Measurements from ENCODE around the gene STK17A.
"Not testable (repeated sequence)": the region's sequence is repeated elsewhere in the genome, so short reads cannot be mapped to it uniquely, and the experiment has no call there.

The STK17A gene

DNA sequence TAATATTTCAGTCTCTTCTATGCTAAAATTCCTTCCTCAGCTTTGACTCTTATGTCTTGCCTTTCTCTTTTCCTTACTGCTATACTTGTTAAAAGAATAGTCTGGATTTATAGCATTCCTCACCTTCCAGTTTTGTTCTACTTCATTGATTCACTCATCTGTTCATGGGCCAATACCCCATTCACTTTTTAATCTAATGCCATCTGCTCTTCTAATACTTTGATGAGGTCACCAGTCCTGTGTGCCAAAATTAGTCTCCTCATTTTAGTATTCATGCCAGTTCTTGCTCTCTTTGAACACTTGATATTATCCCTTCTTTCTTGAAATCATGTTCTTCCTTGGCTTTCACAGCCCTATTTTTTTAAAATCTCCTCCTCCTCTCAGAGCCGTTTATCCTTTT lies 19.3 kb downstream of the STK17A start:
- DNase-seq: no peak

DNA sequence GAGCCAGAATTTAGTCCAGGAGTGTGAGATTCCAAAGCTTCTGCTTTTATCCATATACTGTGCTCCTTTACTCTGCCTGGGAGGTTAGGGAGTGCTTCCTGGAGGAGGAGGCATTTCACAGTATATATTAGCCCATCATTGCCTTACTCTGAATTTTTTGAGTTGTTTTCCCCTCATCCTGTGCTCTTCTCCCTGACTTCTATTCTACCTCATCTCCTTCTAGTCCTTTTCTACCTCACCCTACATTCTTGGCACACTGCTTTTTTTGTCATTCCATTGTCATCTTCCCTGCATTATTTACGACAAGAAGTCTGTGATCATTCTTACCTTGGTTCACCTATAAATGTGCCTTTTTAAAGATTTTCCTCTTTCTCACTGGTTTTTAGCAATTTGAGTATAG lies 21.3 kb downstream of the STK17A start:
- no peak for DNase-seq

DNA sequence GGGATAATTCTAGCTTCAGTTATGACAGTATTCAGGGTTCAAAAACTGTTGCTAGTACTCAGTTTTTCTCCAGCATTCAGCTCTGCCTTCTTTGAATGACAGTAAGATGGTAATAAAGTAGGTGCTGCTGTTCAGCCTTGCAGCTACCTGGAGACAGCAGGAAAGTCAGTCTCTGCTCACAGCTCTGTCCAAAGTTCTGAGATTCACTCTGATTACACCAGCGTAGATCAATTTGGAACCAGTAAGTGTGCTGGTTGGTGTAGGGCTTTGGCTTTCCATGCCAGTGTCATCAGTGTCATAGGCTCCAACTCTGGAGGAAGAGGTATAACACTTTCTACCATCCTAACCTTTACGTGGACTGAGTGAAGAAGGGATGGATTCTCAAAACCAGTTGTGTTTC lies 26.2 kb downstream of the STK17A start:
- no peak for DNase-seq

DNA sequence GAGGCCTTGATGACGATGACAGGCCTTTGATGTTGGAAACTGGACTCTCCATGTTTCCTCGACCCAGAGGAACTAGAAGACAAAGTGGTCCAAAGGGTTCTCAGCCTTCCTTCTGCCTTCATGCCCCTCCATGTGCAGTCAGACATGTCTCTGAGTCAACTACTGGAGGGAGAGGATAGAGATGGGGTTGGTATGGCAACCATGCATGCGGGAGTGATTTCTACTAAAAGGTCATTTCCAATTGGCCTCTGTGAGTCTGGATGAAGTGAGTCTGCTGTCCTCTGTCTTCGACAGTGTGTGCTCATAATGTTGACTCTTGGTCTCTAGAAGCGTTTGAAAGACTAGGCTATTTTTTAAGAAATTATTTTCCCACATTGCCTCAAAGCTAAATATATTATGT lies 29.2 kb downstream of the STK17A start:
- no peak for DNase-seq

DNA sequence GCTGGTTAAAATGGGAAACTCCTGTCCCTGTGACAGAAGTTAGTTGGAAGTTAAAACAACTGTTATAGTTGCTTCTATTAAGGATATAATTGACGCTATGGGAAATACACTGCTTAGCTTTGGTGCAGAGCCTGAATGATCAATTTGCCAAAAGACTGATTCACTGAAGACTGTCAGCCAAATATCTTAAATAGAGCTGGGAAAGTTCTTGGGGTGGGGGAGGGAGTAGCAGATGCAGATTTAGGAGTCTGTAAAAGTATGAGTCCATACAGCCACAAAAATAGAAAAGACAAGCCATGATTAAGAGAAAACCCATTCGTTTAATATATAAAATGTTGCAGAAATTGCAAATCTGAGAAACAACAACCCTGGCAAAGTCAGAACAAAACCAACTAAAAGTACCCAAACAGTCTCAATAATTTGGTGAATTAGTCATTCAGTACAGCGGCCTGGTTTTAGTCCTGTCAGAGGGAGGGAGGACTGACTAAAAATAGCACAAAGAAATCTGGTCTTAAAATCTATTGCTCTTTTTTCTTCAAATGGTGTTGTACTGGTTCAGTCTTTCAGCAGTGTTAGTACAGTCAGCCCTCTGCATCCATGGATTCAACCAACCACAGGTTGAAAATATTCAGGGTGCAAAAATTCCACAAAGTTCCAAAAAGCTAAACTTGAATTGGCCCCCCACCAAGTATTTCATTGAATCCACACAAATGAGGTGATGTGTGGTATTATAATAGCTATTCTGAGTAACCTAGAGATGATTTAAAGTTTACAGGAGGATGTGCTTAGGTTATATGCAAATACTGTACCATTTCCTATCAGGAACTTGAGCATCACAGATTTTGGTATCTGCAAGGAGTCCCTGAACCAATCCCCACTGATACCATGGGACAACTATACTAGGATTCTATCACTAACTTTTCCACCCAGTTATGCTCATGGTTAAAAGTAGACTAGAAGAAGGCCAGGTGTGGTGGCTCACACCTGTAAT lies 30.0 kb downstream of the STK17A start:
- no peak for DNase-seq

DNA sequence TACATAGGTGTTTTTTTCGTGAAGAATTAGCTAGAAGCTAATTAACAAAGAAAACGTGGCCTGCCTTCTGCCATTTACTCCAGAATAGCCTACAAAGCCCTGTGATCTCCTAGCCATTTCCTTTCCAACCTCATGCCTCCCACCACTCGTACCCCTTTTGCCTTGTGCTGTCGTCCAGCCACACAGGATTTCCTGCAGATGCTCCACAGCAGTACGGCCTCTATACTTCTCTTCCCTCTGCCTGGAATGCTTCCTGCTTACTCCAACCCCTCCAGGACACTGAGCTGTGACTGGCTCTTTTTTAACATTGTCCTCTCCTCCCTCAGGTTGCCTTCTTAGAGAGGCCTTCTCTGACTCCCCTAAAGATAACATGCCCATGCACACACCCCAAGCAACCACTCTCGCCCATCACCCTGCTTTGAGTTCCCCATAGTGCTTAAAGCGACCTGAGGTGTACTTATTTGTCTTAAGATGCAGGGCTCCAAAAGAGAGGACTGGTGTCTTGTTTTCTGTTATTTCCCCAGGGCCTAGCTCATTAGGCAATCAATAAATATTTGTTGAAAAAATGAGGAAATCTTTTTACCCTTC lies 32.7 kb downstream of the STK17A start:
- DNase-seq: no peak

DNA sequence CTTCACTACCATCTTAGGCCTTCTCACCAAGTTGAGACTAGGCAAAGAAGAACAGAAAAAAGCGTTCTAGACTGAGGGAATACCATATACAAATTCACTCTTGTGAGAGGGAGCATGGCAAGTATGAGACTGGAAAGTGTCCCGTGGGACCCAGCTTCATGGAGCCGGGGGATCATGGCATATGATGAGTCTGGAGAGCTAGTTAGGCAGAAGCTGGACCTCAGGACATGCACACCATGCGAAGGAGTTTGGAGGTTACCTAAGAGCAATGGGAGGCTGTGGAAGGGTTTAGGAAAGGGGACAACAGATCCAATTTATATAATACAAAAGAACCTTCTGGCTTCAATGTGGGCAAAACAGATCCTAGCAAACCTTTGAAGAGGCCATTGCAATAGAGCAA lies 34.1 kb downstream of the STK17A start:
- DNase-seq: no peak

DNA sequence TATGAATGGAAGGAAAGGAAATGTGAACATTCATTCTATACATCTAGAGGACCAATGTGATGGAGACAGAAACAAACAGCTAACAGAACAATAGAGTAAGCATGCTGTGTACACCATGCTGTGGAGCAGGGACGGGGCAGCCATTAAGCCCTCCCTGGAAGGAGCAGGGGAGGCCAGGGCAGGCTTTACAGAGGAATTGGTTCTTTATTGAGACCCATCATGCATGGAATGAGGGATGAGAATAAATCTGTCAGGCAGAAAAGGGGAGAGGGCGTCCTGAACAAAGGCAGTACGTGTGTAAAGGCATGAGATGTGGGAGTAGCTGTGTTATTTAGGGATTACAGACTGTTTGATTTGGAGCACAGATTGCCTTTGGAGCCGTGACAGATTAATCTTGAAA lies 35.2 kb downstream of the STK17A start:
- no peak for DNase-seq

DNA sequence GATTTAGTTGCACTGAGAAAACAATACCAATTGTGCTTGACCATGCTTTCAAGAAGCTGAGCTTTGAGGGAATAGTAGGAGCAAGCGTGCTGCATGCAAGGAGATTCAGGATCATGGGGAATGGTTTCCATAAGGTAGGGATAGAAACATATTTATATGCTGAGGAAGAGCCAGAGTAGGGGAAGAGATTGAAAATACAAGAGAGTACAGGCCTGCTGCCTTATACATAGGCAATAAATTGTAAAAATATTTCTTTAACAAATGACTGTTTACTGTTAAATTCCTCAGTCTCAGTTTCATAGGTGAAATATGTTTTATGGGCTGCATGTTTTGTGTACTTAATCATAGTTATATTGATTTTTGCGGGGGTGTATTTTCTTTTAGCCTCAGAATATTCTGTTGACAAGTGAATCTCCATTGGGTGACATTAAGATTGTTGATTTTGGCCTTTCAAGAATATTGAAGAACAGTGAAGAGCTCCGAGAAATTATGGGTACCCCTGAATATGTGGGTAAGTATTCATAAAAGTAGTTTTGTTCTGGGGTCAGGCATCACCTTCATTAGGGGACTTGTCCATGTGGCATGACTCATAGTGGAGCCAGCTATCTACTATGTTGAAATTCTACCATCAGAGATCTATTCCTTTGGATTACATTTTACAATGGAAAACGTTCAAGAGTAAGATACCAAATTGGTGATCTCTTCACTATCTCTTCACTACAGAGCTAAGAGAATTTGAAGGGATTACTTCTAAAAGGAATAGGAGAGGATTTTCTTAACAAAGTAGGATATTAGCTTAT lies 36.5 kb downstream of the STK17A start:
- no peak for DNase-seq

DNA sequence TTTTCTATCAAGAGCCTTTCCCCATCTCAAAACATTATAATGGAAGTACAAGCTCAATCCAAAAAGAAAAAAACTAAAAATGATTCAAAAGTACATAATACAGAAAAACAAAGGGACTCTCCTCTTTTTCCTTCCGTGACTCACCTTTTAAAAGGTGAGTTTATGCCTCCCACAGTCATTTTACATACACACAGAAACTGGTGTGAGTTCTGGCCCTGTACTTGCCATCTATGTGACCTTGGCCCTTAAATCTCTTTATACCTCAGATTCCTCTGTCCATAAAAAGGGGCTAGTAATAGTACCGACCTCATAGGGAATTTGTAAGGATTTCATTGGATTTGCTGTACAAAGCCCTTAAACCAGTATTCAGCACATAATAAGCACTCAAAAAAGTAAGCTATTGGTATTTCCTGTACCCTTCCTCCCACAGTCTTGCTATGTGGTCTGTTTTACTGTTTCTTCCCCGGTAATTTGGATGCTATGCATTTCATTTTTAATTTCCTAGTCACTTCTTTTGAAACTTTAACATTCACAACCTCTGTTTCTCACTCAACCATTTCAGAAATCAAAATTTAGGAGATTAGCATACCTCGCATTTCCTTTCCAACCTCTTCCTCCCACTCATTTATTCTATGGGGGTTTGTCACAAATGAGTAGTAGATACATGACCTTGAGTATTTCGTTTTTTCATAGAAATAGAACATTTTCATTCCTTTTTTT lies 39.0 kb downstream of the STK17A start:
- DNase-seq: no peak

DNA sequence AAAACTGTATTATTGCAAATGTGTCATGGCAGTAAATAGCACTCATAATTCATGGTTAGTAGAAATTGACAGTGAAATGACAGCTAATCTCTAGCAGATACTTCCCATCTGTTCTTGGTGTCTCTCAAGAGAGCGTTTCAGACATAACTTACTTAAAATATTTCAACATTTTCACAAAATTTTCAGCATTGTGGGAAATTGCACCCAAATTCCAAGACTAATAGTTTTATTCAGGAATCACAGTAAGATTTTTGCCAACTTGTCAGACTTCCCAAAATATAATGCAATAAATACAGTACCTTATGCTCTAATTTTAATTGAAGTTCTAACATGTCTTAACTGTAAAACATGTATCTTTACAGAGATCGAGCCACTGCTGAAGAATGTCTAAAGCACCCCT lies 41.2 kb downstream of the STK17A start:
- no peak for DNase-seq

DNA sequence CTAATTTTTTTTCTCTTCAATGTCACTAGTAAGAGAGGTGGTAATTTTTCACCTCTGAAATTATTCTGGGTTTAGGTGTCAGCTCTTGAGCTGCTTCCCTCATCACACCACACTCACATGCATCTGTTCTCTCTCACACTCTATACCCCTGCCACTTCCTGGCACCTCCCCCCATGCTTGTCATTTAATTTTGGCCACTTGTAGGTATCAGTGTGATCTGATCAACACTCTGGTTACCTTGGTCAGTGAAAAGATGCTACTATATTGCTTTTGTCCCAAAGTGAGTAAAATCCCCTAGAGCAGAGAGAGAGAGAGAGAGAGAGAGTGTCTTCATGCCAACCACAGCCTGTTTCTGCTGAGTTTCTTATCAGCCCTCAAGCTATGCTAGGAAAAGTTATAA lies 42.5 kb downstream of the STK17A start:
- DNase-seq: no peak

DNA sequence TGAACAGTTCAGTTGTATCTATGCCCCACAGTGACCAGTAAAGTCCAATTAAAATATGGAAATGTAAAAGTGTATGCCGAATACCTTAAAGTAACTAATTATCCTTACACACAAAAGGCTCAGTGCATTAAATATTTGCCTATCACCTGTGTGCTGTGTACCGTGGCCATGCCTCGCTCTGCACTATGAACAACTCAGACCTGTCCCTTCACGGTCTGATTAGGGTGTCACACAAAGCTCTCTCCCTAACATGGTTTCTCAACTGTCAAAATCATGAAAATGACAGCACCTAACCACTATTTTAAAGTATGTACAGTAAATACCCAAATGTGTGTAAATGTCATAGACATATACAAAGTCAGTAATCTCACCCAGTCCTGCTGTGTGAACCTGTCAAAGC lies 43.1 kb downstream of the STK17A start:
- DNase-seq: no peak

DNA sequence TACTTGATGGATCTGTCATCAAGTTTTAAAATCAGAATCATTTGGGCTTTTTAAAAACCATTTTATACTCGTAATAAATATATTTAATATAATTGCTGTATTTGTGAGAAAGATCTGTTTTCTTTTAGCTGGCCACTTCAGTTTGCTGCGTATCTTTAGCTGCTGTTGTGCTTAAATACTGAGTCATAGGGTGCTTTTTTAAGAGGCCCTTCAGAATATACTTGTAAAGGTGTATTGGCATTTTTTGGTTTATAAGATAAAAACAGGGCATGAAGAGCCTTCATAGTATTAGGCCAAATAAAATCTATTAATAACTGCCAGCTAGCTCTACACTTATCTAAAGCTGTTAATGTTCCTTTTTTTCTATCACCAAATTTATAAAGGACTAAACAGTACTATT lies 43.8 kb downstream of the STK17A start:
- DNase-seq: no peak

DNA sequence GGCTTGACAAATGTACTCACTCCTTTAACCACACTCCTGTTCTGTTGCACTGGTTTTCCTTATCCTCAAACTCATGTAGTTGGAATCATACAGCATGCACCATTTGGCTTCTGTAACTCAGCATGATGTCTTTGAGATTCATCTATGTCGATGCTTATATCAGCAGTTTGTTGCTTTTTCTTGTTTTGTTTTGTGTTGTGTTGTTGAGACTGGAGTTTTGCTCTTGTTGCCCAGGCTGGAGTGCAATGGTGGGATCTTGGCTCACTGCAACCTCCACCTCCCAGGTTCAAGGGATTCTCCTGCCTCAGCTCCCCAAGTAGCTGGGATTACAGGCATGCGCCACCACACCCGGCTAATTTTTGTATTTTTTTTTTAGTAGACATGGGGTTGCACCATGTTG lies 44.9 kb downstream of the STK17A start:
- not testable (repeated sequence) for DNase-seq

DNA sequence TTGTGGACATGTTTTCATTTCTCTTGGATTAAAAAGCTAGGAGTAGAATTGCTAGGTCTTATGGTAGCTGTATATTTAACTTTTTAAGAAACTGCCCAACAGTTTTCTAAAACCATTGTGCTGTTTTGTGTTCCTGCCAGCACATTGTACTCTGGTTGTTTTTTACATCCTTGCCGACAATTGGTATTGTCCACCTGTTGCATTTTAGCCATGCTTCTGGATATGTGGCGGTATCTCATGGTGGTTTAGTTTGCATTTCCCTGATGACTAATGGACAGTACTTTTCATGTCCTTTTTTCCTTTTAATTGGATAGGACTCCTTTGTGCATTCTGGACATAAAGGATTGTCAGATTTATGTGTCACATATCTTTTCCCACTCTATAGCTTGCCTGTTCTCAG lies 45.5 kb downstream of the STK17A start:
- no peak for DNase-seq

DNA sequence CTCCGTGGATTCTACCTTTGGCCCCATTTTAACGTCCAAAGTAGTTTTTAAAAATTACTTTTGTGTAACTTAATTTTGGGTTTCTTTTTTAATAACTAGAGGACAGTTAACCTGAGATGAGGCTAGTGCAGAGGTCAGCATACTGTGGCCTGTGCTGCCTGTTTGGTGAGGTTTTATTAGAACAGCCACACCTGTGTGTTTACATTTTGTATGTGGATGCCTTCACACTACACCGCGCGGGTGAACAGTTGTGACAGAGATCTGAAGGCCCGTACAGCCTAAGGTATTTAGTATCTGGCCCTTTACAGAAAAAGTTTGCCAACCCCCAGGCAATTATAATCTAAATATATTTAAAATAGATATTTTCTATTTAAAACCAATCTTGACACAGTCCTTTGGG lies 46.9 kb downstream of the STK17A start:
- DNase-seq: no peak

DNA sequence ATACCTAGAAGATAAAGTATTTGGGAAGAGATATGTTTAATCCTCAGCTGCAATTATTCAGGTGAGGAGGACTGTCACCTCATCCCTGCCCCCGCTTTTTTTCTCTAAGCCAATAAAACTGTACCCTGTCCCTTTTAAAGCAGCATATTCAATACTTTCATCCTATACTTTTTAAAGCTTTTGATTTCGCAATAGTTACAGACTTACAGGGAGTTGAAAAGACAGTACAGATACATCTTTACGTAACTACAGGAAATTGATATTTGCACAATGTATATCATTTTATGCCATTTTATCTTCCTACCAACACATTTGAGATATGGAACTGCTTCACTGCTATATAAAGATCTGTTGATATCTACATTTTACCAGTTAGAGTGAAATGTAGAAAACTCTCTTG lies 47.6 kb downstream of the STK17A start:
- DNase-seq: peak; percentile 26

DNA sequence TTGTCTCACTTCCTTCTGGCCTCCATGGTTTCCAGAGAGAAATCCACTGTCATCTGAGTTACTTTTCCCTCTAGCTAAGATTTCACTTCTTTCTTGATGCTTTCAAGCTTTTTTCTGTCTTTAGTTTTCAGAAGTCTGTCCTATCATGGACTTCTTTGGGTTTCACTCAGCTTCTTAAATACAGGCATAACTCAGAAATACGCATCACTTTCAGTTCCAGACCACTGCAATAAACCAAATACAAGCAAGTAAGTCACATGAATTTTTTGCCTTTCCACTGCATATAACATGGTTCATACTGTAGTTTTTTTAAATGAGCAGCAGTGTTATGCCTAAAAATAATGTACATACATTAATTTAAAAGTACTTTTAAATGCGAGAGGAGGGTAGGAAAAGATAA lies 48.7 kb downstream of the STK17A start:
- no peak for DNase-seq

DNA sequence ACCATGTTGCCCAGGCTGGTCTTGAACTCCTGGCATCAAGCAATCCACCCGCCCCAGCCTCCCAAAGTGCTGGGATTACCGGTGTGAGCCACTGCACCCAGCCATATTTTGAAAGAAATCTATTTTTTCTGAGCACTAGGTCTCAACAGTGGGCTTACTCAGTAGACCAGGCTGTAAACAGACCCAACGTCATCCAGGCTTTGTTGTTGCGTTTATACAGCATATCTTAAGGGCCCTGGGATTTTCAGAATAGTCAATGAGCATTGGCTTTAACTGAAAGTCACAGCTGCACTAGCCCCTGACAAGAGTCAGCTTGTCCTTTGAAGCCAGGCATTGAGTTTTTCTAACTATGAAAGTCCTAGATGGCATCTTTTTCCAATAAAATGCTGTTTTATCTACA lies 49.8 kb downstream of the STK17A start:
- DNase-seq: no peak

DNA sequence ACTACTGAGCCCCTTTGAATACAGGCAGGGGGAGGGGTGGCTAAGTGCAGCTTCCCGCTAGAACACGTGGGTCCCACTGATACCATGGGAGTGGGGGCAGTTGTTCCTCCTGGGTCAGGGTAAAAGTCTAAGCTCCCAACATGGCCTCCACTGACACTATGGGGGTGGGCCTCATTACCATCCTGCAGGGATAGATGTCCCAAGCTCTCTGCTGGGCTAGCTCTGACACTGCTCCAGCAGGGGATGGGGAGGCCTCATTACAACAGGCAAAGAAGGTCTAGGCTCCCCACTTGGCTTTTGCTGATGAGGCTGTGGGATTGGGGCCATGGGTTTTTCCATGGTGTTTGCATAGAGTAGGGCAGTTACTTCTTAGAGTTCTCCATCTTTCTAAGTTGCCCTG lies 51.5 kb downstream of the STK17A start:
- no peak for DNase-seq

DNA sequence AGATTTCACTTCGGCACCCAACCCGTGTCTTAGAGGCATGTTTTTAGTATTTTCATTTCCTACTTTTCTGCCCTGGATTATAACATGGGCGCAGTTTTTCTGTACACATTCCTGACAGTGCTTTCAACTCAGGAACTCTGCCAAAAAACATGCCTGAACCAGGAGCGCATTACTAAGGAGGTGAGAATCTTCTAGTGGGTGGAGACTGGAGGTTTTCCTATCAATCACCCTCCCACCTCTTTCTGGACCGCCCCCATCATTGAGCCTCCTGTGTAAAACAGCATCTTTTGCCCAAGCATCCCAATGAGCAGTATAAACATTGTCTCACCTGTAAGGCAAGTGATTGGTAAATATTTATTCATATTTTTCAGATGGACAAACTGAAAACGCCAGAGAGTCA lies 53.2 kb downstream of the STK17A start:
- DNase-seq: no peak

Measured in MV-4-11 (cell line).